ENCODE measurements around the gene MUC2.

GRCh38 chr11:1064167-1064566, 10.5 kb upstream of the MUC2 start:
- TF ChIP-seq, protein P1, sequence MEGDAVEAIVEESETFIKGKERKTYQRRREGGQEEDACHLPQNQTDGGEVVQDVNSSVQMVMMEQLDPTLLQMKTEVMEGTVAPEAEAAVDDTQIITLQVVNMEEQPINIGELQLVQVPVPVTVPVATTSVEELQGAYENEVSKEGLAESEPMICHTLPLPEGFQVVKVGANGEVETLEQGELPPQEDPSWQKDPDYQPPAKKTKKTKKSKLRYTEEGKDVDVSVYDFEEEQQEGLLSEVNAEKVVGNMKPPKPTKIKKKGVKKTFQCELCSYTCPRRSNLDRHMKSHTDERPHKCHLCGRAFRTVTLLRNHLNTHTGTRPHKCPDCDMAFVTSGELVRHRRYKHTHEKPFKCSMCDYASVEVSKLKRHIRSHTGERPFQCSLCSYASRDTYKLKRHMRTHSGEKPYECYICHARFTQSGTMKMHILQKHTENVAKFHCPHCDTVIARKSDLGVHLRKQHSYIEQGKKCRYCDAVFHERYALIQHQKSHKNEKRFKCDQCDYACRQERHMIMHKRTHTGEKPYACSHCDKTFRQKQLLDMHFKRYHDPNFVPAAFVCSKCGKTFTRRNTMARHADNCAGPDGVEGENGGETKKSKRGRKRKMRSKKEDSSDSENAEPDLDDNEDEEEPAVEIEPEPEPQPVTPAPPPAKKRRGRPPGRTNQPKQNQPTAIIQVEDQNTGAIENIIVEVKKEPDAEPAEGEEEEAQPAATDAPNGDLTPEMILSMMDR (conservative IDR thresholded peaks at IDR 0.05; ENCODE audit: low read depth, low read length) = no peak
- TF ChIP-seq EZH2phosphoT487 (IDR thresholded peaks at IDR 0.05; ENCODE audit: borderline replicate concordance, low read length) = no peak

All from PC-3 (cell line).